Neural progenitor cell (in vitro differentiated cells): Measurements from ENCODE around the gene DLL1.

ENCODE experiments used
- EZH2phosphoT487 ChIP-seq: fragments of 200-600 bp; sonication (generic); IDR thresholded peaks from 2 replicates; pipeline ENCODE4 v1.6.1; 2017; ENCODE audit warnings: antibody characterized with exemption
- TF ChIP-seq, protein P1 (sequence below): fragments of 200-600 bp; sonication (generic); IDR thresholded peaks from 2 replicates; pipeline ENCODE4 v1.5.1; 2017; ENCODE audit warnings: antibody characterized with exemption, mild to moderate bottlenecking

DNA sequence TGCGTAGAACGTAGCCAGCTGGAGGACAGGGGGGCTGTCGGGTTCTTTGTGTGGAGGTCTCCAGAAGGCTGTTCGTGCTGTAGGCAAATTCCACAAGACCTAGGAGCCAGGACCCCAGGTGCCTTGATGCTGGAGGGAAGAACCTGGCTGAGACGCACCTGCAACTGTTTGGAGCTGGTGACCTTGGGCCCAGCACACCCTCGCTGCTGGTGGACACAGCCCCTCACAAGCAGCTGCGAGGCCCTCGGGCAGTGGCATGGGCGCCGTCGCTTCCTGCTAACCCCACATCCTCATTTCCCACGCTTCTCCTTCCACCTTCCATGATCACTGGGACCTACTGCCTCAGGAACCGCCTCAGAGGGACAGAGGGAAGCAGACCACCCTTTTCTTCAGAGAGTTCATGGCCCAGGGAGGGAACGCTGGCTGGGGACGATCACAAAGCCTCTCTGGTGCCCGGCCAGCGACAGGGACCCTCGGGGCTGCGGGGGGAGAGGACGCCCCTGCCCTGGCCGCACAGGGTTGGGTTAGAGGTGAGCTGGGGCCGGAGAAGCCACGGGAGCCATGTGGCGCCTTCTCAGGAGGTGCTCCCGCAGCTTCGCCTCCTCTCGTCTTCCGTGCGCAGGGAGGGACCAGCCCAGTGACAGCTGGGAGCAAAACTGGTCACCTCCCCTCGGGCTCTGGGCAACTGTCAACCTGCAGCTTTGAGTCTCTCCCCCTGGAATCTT is 18.4 kb downstream of the DLL1 start:
- TF ChIP-seq, protein P1, sequence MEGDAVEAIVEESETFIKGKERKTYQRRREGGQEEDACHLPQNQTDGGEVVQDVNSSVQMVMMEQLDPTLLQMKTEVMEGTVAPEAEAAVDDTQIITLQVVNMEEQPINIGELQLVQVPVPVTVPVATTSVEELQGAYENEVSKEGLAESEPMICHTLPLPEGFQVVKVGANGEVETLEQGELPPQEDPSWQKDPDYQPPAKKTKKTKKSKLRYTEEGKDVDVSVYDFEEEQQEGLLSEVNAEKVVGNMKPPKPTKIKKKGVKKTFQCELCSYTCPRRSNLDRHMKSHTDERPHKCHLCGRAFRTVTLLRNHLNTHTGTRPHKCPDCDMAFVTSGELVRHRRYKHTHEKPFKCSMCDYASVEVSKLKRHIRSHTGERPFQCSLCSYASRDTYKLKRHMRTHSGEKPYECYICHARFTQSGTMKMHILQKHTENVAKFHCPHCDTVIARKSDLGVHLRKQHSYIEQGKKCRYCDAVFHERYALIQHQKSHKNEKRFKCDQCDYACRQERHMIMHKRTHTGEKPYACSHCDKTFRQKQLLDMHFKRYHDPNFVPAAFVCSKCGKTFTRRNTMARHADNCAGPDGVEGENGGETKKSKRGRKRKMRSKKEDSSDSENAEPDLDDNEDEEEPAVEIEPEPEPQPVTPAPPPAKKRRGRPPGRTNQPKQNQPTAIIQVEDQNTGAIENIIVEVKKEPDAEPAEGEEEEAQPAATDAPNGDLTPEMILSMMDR = no peak
- TF ChIP-seq EZH2phosphoT487 = no peak
